Ramos (cell line): ENCODE results near the gene MLH1.

Experiments used
- in situ Hi-C: fragments of 300-500 bp; cut with MboI; formaldehyde crosslinking; loops from one replicate; pipeline ENCODE4 v1.14.3; 2022; ENCODE audit warnings: low sequenced_read_pairs; ENCODE audit not compliant: unreplicated experiment

MLH1 gene

DNA sequence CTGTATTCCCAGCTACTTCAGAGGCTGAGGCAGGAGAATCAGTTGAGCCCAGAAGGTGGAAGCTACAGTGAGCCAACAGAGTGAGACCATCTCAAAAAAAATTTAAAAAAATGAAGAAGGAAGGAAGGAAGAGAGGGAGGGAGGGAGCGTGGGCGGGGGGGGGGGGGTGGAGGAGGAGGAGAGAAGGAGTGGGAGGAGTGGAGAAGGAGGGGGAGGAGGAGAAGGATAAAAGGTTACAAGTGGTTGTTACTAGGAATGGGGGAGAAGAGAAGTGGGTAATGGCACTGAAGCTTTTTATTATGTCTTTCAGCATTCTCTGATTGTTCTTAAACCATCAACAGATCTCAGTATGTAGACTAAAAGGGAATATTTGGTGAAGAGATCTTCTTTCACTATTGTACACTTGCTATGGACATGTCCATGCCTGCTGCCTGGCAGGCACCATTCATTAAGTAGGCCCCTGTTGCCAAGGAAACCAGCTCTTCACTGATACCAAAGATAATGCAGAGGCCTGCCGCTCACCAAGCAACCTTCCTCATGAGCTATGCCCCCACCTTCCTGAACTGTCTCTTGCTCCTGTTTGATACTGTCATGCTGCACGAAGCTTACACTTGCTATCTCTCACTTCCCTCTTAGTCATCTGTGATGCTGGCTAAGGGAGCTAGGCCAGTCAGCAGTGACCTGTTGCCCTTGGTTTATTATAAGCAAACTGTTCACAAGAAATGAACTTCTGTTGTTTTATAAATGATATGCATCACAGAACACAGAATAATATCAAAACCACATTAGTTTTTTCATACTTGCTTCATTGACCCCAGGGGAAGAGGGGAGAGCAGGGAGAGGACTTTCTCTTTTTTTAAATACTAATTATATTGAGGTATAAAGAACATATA lies 23.5 kb upstream of the MLH1 start:
- in situ Hi-C loops: loop anchor here (10.0 kb wide), 1 partner anchor 235 kb away; no protein-coding TSS in a partner anchor

DNA sequence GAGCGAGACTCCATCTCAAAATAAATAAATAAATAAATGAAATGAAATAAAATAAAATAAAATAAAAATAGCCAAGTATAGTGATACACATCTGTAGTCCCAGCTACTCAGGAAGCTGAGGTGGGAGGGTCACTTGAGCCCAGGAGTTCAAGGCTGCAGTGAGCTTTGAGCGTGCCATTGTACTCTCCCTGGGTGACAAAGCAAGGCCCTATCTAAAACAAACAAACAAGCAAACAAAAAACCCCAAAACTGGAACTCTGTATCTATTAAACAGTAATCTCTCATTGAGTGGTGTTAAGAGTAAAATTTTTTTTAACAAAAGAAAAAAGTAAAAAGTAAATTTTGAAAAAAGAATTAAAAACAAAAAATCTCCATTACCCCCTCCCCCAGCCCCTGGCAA lies 21.2 kb upstream of the MLH1 start:
- in situ Hi-C loops: no loop called here

DNA sequence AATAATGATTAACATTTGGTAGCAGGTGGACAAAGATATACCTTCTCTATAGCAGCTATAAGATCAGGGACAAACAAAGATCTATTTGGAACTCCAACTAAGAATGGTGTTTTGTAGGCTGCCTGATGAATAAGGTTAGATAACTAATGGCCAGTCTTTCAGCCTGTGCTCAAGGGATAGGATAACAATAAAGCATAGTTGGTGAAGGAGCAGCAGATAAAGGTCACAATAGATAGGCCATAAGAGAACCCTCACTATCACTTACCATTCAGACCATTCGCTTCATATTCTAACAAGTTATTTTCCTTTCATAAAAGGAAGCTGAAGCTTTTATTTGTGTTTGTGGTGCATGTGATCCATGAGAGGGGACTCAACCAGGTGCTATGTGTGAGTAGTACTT lies 20.2 kb upstream of the MLH1 start:
- in situ Hi-C loops: no loop called here

DNA sequence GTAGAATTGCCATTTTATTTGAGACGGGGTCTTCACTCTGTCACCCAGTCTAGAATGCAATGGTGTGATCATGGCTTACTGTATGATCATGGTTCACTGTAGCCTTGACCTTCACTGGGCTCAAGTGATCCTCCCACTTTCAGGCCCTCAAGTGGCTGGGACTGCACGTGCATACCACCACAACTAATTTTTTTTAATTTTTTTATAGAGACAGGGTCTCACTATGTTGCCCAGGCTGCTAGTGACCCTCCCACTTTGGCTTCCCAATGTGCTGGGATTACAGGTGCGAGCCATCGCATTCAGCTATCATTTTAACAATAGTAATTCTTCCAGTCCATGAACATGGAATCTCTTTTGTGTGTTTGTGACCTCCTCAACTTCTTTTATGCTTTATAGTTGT lies 12.3 kb upstream of the MLH1 start:
- in situ Hi-C loops: no loop called here

DNA sequence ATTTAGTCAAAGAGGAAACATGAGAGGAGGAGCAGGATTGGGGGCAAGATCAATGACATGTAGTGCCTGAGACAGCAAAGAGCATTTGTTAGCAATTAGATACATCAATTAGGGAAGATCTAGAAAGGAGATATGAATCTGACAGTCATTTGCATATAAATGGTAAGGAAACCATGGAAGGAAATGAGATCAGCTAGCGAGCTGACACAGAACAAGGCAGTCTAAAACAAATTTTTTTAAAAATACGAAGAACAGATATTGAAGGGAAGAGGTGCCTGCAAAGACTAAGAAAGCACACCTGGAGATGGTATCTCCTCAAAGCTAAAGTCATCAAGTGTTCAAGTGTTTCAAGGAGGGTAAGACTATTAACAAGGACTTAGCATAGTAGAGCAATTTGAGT lies 5.0 kb upstream of the MLH1 start:
- in situ Hi-C loops: no loop called here

DNA sequence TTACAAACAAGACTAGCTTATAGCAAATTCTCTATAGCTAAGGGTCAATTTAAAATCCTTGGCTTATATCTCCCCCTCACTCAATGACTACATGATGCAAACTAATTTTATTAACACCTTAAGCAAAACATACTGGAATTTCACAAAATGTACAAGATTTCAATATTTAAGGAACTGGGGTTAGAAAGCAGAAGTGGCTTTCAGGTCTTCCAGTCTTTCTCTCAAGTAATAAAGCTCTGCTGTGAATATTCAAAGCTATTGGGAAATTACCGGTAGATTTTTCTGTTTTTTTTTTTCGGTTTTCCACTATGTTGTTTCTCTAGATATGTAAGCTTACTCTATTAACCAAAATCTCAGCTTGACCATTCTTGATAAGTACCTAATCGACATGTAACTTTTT lies 4.3 kb upstream of the MLH1 start:
- in situ Hi-C loops: no loop called here

DNA sequence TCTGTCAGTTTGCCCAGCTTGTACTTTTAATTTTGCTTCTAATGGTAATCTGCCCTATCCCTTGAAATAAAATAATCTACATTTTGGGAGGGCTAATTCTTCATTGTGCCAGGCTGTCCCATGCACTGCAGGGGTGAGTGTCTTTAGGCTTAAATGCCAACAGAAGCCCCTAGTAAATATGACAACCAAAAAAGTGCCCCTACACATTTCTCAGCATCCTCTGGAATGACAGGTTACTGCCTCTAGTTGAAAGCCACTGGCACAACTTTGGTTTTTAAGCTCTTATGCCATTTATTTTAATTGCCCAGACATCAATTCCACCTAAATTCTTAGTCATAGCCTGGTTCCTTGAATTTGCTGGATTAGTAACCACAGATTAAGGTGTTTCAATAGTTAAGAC lies 3.8 kb upstream of the MLH1 start:
- in situ Hi-C loops: no loop called here

DNA sequence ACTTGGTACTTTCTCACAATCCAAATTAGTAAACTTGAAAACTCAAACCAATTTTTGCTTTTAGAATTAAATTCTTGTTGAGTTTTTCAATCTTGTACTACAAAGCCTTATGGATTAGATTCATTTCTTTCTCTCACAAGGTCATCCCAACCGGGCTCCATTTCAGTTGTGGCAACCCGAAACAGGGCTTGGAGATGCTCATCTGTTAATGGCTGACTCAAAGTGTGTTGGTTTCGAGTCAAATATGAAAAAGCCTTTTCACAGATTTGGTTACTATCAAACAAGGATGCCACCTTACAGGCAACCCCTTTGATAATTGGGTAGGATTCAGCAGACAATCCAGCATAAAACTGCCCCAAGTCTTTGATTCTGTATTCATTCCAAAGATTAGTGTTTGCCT lies 2.2 kb upstream of the MLH1 start:
- in situ Hi-C loops: no loop called here

DNA sequence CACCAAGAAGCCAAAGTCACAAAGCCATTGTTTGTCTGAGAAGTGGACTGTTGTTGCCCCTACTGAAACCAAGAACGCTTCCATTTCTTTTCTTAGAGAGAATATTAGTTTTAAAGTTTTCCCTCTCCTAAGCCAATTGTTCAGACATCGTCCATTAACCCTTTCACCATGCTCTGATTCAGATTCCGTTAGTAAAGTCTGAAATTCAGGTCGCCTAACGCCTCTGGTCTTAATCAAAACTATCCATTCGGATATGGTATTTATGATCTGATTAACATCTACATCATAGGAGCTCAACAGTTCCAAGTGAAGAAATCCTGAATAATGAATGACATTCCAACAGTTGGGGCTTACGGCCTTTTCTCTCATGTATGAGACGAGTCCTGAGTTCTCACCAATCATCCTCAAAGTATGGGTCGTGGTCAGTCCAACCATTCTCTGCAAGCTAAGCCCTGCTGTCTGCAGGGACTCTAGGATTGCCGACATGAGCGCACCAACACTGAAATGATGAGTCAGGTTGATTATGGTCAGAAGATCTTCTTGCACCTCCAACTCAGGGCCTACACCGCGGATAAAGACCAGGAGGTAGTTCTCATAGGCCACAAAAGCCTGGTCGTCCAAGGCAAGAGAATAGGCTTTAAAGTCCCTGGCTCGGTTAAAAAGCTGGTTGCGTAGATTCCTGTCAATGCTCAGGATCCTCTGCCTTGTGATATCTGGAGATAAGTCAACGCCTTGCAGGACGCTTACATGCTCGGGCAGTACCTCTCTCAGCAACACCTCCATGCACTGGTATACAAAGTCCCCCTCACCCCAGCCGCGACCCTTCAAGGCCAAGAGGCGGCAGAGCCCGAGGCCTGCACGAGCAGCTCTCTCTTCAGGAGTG lies 1.2 kb upstream of the MLH1 start:
- in situ Hi-C loops: no loop called here

DNA sequence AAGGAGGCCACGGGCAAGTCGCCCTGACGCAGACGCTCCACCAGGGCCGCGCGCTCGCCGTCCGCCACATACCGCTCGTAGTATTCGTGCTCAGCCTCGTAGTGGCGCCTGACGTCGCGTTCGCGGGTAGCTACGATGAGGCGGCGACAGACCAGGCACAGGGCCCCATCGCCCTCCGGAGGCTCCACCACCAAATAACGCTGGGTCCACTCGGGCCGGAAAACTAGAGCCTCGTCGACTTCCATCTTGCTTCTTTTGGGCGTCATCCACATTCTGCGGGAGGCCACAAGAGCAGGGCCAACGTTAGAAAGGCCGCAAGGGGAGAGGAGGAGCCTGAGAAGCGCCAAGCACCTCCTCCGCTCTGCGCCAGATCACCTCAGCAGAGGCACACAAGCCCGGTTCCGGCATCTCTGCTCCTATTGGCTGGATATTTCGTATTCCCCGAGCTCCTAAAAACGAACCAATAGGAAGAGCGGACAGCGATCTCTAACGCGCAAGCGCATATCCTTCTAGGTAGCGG lies 452 bp upstream of the MLH1 start, which contains the start of gene EPM2AIP1:
EPM2AIP1 (minus strand) TSS at position 326 of the 520 bp plus-strand sequence; CDS start at position 272, 54 bp downstream.
- in situ Hi-C loops: no loop called here

DNA sequence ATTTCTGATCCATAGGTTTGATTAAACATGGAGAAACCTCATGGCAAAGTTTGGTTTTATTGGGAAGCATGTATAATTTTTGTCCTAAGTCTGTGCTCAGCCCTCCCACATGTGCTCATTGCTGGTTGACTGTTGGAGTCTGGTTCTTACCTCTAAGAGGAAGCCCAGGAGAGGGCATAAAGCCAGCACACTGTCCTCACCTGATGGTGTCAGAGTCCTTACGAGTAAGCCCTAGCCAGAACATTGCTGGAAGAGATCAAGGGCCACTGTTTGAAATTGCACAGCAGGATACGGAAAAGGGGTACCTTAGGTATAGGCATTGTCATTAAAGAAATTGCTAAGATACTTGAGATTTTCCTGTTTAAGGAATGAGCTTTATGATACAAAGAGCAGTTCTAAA lies 21.3 kb downstream of the MLH1 start:
- in situ Hi-C loops: no loop called here

DNA sequence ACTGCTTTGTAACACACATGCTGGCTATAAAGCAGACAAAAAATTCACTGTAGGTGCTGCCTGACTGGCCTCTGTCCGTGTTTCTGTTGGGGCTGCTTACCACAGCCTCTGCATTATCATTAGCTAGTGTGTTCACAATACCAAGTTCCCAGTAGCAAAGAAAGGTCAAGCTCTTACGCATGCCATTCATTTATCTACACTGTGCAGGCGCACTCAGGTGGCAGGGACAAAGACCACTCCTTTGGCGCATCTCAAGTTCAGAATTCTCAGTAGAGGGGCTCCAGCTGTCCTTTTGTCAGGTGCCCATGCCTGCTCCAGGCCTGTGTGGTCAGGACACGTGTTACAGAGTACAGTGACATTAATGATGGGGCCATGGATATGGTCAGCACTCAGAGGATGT lies 22.3 kb downstream of the MLH1 start:
- in situ Hi-C loops: no loop called here

DNA sequence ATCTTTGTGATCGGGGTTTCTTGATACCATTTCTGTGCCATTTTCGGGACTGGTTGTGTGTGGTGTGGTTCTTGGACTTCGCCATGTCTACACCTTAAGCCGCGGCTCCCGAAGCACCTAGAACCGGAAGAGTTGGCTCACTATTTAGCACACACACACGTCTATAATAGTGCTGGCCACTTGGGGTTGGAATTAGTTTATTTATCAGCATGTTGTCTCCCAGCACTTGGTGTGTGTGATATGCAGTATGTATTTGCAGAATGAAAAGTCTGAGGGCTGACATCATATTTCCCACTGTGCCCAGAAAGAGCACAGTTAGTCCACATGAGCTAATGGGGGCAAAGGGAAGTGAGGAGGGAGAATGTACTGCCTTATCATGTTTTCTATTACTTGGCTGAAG lies 23.6 kb downstream of the MLH1 start:
- in situ Hi-C loops: no loop called here

DNA sequence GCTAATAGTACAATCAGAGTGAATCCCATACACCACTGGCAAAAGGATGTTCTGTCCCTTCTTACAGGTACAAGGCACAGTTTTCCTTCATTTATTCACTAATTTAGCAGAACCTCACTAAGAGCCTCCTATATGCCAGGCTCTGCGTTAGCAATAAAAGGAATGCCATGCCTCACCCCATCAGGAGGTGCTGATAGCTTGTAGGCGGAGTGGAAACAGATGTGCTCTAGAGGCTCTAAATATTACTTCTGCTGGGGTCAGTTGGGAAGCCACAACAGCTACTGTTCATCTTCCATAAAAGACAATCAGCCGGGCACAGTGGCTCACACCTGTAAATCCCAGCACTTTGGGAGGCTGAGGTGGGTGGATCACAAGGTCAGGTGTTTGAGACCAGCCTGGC lies 24.4 kb downstream of the MLH1 start:
- in situ Hi-C loops: no loop called here

DNA sequence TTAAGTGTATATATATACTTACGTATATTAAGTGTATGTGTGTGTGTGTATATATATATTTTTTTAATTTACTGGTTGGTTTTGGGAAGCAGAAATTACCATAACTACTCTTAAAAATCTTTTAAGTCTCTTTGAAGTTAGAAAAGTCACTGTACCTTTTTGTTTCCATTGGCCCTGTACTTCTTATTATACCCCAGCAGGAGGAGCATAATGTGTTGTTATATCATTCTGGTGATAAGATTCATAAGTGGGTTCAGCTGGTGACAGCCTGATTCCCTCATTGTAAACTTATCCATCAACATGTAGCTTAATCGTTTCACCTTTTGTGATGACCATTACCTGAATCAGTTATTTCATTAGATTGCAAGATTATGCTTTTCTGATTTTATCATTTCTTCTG lies 30.8 kb downstream of the MLH1 start:
- in situ Hi-C loops: no loop called here

DNA sequence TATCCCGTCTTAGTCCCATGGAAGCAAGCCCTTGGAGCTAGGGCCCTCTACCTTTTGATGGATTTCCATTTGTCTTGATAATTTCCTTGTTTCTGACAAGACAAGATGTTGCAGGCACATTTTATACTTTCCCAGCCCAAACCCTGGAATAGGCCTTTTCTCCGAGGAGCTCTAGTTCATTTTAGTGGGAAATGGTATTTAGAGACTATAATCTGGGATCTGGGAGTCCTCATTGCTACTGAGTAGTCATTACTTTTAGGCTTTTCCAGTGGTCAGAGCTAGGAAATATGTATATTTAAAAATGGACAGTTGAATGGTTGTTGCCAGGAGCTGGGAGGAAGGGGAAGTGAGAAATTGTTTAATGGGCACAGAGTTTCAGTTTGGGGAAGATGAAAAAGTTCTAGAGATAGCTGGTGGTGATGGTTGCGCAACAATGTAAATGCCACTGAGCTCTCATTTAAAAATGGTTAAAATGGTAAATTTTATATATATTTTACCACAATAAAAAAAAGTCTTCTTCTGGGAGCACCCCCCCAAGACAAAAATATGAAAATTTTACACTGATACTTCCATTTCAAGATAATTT lies 31.6 kb downstream of the MLH1 start:
- in situ Hi-C loops: no loop called here

DNA sequence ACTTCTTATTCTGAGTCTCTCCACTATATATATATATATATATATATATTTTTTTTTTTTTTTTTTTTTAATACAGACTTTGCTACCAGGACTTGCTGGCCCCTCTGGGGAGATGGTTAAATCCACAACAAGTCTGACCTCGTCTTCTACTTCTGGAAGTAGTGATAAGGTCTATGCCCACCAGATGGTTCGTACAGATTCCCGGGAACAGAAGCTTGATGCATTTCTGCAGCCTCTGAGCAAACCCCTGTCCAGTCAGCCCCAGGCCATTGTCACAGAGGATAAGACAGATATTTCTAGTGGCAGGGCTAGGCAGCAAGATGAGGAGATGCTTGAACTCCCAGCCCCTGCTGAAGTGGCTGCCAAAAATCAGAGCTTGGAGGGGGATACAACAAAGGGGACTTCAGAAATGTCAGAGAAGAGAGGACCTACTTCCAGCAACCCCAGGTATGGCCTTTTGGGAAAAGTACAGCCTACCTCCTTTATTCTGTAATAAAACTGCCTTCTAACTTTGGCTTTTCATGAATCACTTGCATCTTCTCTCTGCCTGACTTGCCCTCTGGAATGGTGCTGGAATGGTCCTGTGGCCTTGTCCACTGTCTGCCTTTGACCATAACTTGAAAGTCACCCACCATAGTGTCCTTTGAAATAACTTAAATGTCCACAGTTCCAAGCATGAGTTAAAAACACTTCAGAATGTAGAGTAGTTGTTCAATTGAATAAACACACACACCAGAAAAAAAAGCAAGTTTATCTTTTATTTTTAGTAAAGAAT lies 32.4 kb downstream of the MLH1 start:
- in situ Hi-C loops: no loop called here

DNA sequence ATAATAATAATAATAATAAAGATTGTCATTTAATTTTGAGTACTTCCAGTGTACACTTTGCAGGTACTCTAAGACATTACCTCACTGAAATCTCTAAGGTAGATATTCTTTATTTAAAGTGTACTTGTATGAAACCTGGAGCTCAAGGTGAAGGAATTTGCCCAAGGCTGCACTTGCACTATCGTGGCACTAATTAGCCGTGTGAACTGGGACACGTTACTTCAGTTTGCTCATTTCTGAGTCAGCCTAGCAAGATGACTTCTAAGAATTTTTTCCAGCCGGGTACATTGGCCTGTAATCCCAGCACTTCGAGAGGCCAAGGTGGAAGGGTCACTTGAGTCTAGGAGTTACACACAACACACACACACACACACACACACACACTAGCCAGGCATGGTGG lies 33.5 kb downstream of the MLH1 start:
- in situ Hi-C loops: no loop called here

DNA sequence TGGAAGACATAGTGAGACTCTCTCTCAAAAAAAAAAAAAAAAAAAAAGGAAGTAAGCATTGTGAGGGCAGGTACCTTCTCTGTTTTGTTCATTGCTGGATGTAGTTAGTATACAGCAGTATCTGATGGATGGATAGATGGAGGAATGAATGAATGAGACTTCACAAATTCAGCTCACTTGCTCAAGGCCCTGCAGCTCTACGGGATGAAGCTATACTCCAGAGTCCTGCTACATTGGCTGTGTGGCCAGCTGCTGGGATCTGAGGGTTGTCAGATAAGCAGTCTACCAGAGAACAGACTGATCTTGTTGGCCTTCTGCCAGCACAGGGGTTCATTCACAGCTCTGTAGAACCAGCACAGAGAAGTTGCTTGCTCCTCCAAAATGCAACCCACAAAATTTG lies 35.0 kb downstream of the MLH1 start:
- in situ Hi-C loops: no loop called here

DNA sequence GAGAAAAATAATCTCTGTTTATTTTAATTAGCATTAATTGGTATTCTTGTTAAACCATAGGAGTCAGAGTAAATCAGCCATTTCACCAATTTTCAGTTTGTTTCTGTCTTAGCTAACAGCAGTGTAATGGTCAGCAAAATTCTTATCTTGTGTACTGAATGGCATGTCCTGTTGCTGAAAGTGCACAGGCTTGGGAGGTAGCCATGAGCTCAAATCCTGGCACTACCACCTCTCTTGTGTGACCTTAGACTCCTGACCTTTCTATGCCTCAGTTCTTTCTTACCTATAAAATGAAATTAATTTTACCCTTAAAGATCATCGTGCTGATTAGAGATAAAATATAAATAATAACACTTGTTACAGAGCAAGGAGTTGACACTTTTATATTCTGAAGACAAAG lies 35.8 kb downstream of the MLH1 start:
- in situ Hi-C loops: no loop called here
